SK-N-SH (cell line): ENCODE data around the gene STRADA. TPM values are rescaled to one million over a fixed set of nuclear protein-coding genes. Genes with fewer than 3 reads are reported as not detected.

Source experiments
- CTCF ChIA-PET: fragments of 300-600, 350-600 bp; formaldehyde crosslinking; extraction: SDS; loops from one replicate; lab custom pipeline; 2021; lab: Yijun Ruan, JAX
- POLR2A ChIA-PET: fragments of 350-600 bp; sonication (Branson Sonifier 250); formaldehyde crosslinking; extraction: SDS; loops from one replicate; lab custom pipeline; 2020; ENCODE audit warnings: antibody characterized with exemption, inconsistent platforms; lab: Yijun Ruan, JAX
- DNase-seq: peaks from one replicate; pipeline ENCODE4 v3.0.0; 2012
- H2AFZ ChIP-seq: fragments of 200-600 bp; sonication (generic); 2 replicates; pipeline ENCODE4 v1.8.1; 2016; ENCODE audit warnings: antibody characterized with exemption, mild to moderate bottlenecking, low read depth
- H3F3A ChIP-seq: fragments of 200-600 bp; sonication (generic); replicated peaks from 2 replicates; pipeline ENCODE3; 2016; ENCODE audit warnings: antibody characterized with exemption, mild to moderate bottlenecking; ENCODE audit not compliant: insufficient read depth
- H3K27ac ChIP-seq, 2 experiments: fragments of 200-500 bp in 1 of 2; fragments of 200-600 bp in 1 of 2; sonication (Bioruptor generic) in 1 of 2; sonication (generic), shearing (Covaris generic) in 1 of 2; 2 replicates each; pipeline versions ENCODE4 v1.5.1 to v1.6.1; 2014 to 2016; ENCODE audit warnings: low read depth in 2 of 2, inconsistent platforms in 1 of 2, low read length in 1 of 2, mild to moderate bottlenecking in 1 of 2, mixed read lengths in 1 of 2
- H3K27me3 ChIP-seq: fragments of 200-600 bp; sonication (generic), shearing (Covaris generic); 2 replicates; pipeline ENCODE4 v1.6.1; 2016; ENCODE audit warnings: mixed run types; ENCODE audit not compliant: insufficient read depth
- H3K36me3 ChIP-seq, 2 experiments: fragments of 200-500 bp in 1 of 2; fragments of 200-600 bp in 1 of 2; sonication (Bioruptor generic) in 1 of 2; sonication (generic) in 1 of 2; replicated peaks in 1 of 2; 2 replicates each; pipeline versions ENCODE3 to v1.5.1; 2014 to 2016; ENCODE audit warnings: low read length in 1 of 2, mild to moderate bottlenecking in 1 of 2; ENCODE audit not compliant: insufficient read depth in 2 of 2, control insufficient read depth in 1 of 2
- H3K4me1 ChIP-seq, 2 experiments: fragments of 200-500 bp in 1 of 2; fragments of 200-600 bp in 1 of 2; sonication (Bioruptor generic) in 1 of 2; sonication (generic), shearing (Covaris generic) in 1 of 2; 2 replicates each; pipeline versions ENCODE4 v1.5.1 to v1.6.1; 2014 to 2016; ENCODE audit warnings: low read depth in 1 of 2, low read length in 1 of 2, mixed run types in 1 of 2; ENCODE audit not compliant: insufficient read depth in 2 of 2, control insufficient read depth in 1 of 2
- H3K4me2 ChIP-seq: fragments of 200-600 bp; sonication (generic), shearing (Covaris generic); 2 replicates; pipeline ENCODE4 v1.6.1; 2017; ENCODE audit warnings: mixed run types
- H3K4me3 ChIP-seq, 2 experiments: fragments of 200-500 bp in 1 of 2; fragments of 200-600 bp in 1 of 2; sonication (Bioruptor generic) in 1 of 2; sonication (generic), shearing (Covaris generic) in 1 of 2; 2 replicates each; pipeline versions ENCODE4 v1.5.1 to v1.8.1; 2014 to 2016; ENCODE audit warnings: low read depth in 2 of 2, inconsistent platforms in 1 of 2, low read length in 1 of 2, mild to moderate bottlenecking in 1 of 2, mixed read lengths in 1 of 2, moderate library complexity in 1 of 2
- H3K79me2 ChIP-seq: fragments of 200-600 bp; sonication (generic); 2 replicates; pipeline ENCODE4 v1.8.1; 2017; ENCODE audit warnings: mild to moderate bottlenecking; ENCODE audit not compliant: insufficient read depth
- H3K9ac ChIP-seq: fragments of 200-600 bp; sonication (generic); 2 replicates; pipeline ENCODE4 v1.6.1; 2017; ENCODE audit warnings: mixed run types
- H3K9me2 ChIP-seq: fragments of 200-600 bp; sonication (generic); 2 replicates; pipeline ENCODE4 v1.6.1; 2017; ENCODE audit warnings: mixed run types
- H3K9me3 ChIP-seq: fragments of 200-600 bp; sonication (generic); 2 replicates; pipeline ENCODE4 v1.6.1; 2017; ENCODE audit warnings: mixed run types, mild to moderate bottlenecking, moderate library complexity
- H4K20me1 ChIP-seq: fragments of 200-600 bp; sonication (generic); 2 replicates; pipeline ENCODE4 v1.6.1; 2017; ENCODE audit warnings: mild to moderate bottlenecking, mixed run types; ENCODE audit not compliant: insufficient read depth
- CHD2 ChIP-seq: fragments of 150-350 bp; IDR thresholded peaks from 2 replicates; pipeline ENCODE4 v1.6.1; 2018; ENCODE audit warnings: low read length; ENCODE audit not compliant: partially characterized antibody
- EP300 ChIP-seq, 2 experiments: IDR thresholded peaks; 2 replicates each; pipeline versions ENCODE4 v1.4.0 to v1.6.1; 2012; ENCODE audit warnings: borderline replicate concordance in 1 of 2, low read depth in 1 of 2, low read length in 1 of 2
- FOXJ3 ChIP-seq: sonication (generic); formaldehyde crosslinking; IDR thresholded peaks from 2 replicates; pipeline ENCODE4 v1.5.1; 2020; ENCODE audit warnings: mild to moderate bottlenecking, missing genetic modification reagents
- GABPA ChIP-seq: IDR thresholded peaks from 2 replicates; pipeline ENCODE4 v1.4.0; 2012; ENCODE audit warnings: low read depth, mild to moderate bottlenecking
- NFIC ChIP-seq: IDR thresholded peaks from 2 replicates; pipeline ENCODE4 v1.4.0; 2012; ENCODE audit warnings: borderline replicate concordance
- RAD21 ChIP-seq: IDR thresholded peaks from 2 replicates; pipeline ENCODE4 v1.6.1; 2012; ENCODE audit warnings: mild to moderate bottlenecking, low read length
- SIN3A ChIP-seq: IDR thresholded peaks from 2 replicates; pipeline ENCODE4 v1.6.1; 2012; ENCODE audit warnings: low read depth, mild to moderate bottlenecking, low read length, moderate library complexity, borderline replicate concordance
- TAF1 ChIP-seq: IDR thresholded peaks from 2 replicates; pipeline ENCODE4 v1.6.1; 2012; ENCODE audit warnings: low read depth, mild to moderate bottlenecking, low read length, moderate library complexity, borderline replicate concordance
- TEAD4 ChIP-seq: IDR thresholded peaks from 2 replicates; pipeline ENCODE4 v1.4.0; 2012; ENCODE audit warnings: mild to moderate bottlenecking, borderline replicate concordance; ENCODE audit not compliant: insufficient read depth
- WGBS: methylation state at CpG from one replicate; pipeline ENCODE4 v1.1.6; 2017; ENCODE audit warnings: low lambda C conversion rate; 5-methylcytosine and 5-hydroxymethylcytosine counted together
- polyA plus RNA-seq, 3 experiments: library from polyadenylated mRNA; depleted of rRNA; stranded (reverse); fragments of >200 nt; gene quantifications; 2 replicates each; pipeline ENCODE4 v1.2.3, GENCODE V29; 2012
- TF ChIP-seq, protein P1 (sequence below): IDR thresholded peaks from 2 replicates; pipeline ENCODE4 v1.4.0; 2012; ENCODE audit warnings: low read depth, borderline replicate concordance
- TF ChIP-seq, protein P2 (sequence below): IDR thresholded peaks from 2 replicates; pipeline ENCODE4 v1.4.0; 2012; ENCODE audit warnings: low read depth, borderline replicate concordance
- TF ChIP-seq, protein P3 (sequence below): IDR thresholded peaks from 2 replicates; pipeline ENCODE4; 2012
- TF ChIP-seq, protein P4 (sequence below): fragments of 200-600 bp; sonication (generic); IDR thresholded peaks from 2 replicates; pipeline ENCODE4 v1.6.1; 2017; ENCODE audit warnings: antibody characterized with exemption, mild to moderate bottlenecking, moderate library complexity
- TF ChIP-seq, protein P5 (sequence below): IDR thresholded peaks from 2 replicates; pipeline ENCODE4 v1.4.0; 2012; ENCODE audit warnings: low read depth
- TF ChIP-seq, protein P6 (sequence below): fragments of 150-350 bp; IDR thresholded peaks from 2 replicates; pipeline ENCODE4 v1.6.1; 2017; ENCODE audit warnings: antibody characterized with exemption, low read length, low read depth, borderline replicate concordance

Gene STRADA
- polyA plus RNA-seq, 1 of the 3 experiments (the other 2 are of a cell fraction) = 37.3 TPM

DNA sequence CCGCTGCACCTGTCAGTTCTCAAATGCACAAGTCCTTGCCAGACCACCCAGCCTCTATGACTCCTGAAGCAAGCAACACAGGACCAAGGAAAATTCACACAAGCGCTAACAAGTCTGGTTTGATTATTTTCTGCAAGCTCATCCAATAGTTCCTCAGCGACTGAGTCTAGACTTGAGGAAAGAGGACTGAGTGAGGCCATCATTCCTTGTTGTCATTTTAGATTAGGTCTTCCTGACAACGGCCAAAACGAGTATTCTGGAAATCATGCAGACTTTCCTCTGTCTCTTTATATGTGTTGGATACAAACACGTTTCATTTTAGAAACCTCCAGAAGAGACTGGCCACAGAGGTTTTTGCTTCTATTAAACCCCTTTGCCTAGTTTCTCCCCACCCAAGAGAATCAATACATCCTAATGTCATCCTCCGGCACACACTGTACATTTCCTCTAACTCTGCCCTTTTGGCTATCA lies 31.2 kb upstream of the STRADA start (continued):
- TF ChIP-seq, protein P1, sequence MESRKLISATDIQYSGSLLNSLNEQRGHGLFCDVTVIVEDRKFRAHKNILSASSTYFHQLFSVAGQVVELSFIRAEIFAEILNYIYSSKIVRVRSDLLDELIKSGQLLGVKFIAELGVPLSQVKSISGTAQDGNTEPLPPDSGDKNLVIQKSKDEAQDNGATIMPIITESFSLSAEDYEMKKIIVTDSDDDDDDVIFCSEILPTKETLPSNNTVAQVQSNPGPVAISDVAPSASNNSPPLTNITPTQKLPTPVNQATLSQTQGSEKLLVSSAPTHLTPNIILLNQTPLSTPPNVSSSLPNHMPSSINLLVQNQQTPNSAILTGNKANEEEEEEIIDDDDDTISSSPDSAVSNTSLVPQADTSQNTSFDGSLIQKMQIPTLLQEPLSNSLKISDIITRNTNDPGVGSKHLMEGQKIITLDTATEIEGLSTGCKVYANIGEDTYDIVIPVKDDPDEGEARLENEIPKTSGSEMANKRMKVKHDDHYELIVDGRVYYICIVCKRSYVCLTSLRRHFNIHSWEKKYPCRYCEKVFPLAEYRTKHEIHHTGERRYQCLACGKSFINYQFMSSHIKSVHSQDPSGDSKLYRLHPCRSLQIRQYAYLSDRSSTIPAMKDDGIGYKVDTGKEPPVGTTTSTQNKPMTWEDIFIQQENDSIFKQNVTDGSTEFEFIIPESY = no peak
- TF ChIP-seq, protein P2, sequence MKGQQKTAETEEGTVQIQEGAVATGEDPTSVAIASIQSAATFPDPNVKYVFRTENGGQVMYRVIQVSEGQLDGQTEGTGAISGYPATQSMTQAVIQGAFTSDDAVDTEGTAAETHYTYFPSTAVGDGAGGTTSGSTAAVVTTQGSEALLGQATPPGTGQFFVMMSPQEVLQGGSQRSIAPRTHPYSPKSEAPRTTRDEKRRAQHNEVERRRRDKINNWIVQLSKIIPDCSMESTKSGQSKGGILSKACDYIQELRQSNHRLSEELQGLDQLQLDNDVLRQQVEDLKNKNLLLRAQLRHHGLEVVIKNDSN = no peak
- no peak for TF ChIP-seq EP300 (IDR thresholded peaks at IDR 0.05; ENCODE audit: borderline replicate concordance in 1 of 2, low read depth in 1 of 2, low read length in 1 of 2)
- TF ChIP-seq, protein P3, sequence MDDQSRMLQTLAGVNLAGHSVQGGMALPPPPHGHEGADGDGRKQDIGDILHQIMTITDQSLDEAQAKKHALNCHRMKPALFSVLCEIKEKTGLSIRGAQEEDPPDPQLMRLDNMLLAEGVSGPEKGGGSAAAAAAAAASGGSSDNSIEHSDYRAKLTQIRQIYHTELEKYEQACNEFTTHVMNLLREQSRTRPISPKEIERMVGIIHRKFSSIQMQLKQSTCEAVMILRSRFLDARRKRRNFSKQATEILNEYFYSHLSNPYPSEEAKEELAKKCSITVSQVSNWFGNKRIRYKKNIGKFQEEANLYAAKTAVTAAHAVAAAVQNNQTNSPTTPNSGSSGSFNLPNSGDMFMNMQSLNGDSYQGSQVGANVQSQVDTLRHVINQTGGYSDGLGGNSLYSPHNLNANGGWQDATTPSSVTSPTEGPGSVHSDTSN = no peak
- TF ChIP-seq, protein P4, sequence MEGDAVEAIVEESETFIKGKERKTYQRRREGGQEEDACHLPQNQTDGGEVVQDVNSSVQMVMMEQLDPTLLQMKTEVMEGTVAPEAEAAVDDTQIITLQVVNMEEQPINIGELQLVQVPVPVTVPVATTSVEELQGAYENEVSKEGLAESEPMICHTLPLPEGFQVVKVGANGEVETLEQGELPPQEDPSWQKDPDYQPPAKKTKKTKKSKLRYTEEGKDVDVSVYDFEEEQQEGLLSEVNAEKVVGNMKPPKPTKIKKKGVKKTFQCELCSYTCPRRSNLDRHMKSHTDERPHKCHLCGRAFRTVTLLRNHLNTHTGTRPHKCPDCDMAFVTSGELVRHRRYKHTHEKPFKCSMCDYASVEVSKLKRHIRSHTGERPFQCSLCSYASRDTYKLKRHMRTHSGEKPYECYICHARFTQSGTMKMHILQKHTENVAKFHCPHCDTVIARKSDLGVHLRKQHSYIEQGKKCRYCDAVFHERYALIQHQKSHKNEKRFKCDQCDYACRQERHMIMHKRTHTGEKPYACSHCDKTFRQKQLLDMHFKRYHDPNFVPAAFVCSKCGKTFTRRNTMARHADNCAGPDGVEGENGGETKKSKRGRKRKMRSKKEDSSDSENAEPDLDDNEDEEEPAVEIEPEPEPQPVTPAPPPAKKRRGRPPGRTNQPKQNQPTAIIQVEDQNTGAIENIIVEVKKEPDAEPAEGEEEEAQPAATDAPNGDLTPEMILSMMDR = no peak
- TF ChIP-seq CHD2 = no peak
- no peak for TF ChIP-seq FOXJ3 (CRISPR knock-in tag)
- TF ChIP-seq, protein P5, sequence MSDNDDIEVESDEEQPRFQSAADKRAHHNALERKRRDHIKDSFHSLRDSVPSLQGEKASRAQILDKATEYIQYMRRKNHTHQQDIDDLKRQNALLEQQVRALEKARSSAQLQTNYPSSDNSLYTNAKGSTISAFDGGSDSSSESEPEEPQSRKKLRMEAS = no peak
- TF ChIP-seq, all 33 proteins: peak for 0

DNA sequence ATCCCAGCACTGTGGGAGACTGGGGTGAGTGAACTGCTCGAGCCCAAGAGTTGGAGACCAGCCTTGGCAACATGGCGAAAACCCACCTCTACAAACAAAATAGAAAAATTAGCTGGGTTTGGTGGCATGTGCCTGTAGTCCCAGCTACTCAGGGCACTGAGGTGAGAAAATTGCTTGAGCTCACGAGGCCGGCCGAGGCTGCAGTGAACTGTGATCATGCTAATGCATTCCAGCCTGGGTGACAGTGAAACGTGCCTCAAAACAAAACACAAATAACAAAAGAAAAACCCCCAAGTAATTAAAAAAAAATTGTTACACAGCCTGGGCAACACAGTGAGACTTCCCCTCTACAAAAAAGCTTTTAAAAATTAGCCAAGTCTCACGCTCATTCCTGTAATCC lies 26.8 kb upstream of the STRADA start:
- Histone ChIP-seq H3K79me2 (peaks cover 92% of the 10 kb centered on the region), H2AFZ (no peak overlapping the region), H3K27me3 (no peaks in the 10 kb centered on the region), H4K20me1 (peaks cover 41% of the 10 kb centered on the region), H3K9me2 (no peaks in the 10 kb centered on the region), H3K36me3 (peaks cover 24 to 28% of the 10 kb centered on the region in 2 experiments), H3K9me3 (no peaks in the 10 kb centered on the region), H3K4me2 (no peak overlapping the region), H3F3A (peaks cover 10% of the 10 kb centered on the region), H3K4me1 (no peaks in the 10 kb centered on the region; a peak in 1 of 4 replicates), H3K27ac (no peak overlapping the region), H3K9ac (no peak overlapping the region), H3K4me3 (no peak overlapping the region)
- POLR2A ChIA-PET = no interaction called here
- DNase-seq = no peak
- WGBS = 96% methylated on average over 7 of the region's 7 CpGs
- CTCF ChIA-PET = interaction anchor here (0.7 to 1.0 kb wide), 2 partner anchors 19 to 58 kb away, joined by 3 to 4 read pairs; no protein-coding TSS in a partner anchor
- TF ChIP-seq, protein P1 = no peak
- TF ChIP-seq, protein P2 = no peak
- TF ChIP-seq TEAD4 (no peak), NFIC (no peak), SIN3A (no peak), TAF1 (no peak), GABPA (no peak), RAD21 (no peak)
- TF ChIP-seq, protein P6, sequence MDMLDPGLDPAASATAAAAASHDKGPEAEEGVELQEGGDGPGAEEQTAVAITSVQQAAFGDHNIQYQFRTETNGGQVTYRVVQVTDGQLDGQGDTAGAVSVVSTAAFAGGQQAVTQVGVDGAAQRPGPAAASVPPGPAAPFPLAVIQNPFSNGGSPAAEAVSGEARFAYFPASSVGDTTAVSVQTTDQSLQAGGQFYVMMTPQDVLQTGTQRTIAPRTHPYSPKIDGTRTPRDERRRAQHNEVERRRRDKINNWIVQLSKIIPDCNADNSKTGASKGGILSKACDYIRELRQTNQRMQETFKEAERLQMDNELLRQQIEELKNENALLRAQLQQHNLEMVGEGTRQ = no peak
- TF ChIP-seq, protein P4 = no peak
